ENCODE results near the gene BTBD7.

DNA sequence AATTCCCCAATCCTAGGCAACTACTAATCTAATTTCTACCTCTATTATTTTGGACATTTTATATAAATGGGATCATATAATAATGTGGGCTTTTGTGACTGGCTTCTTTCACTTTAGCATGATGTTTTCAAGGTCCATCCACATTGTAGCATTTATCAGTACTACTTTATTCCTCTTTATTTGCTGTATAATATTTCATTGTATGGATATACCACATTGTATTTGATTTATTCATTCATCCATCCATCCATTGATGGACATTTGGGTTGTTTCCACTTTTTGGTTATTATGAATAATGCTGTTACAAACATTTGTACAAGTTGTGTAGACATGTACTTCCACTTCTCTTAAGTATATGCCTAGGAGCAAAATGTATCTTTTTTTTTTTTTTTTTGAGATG, 17.3 kb downstream of the BTBD7 start:
- TF ChIP-seq, protein P1, sequence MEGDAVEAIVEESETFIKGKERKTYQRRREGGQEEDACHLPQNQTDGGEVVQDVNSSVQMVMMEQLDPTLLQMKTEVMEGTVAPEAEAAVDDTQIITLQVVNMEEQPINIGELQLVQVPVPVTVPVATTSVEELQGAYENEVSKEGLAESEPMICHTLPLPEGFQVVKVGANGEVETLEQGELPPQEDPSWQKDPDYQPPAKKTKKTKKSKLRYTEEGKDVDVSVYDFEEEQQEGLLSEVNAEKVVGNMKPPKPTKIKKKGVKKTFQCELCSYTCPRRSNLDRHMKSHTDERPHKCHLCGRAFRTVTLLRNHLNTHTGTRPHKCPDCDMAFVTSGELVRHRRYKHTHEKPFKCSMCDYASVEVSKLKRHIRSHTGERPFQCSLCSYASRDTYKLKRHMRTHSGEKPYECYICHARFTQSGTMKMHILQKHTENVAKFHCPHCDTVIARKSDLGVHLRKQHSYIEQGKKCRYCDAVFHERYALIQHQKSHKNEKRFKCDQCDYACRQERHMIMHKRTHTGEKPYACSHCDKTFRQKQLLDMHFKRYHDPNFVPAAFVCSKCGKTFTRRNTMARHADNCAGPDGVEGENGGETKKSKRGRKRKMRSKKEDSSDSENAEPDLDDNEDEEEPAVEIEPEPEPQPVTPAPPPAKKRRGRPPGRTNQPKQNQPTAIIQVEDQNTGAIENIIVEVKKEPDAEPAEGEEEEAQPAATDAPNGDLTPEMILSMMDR (conservative IDR thresholded peaks at IDR 0.05; ENCODE audit: low read depth in 2 of 2): no peak
- TF ChIP-seq JUNB (IDR thresholded peaks at IDR 0.05; ENCODE audit: unreplicated experiment) (no peak), EZH2 (IDR thresholded peaks at IDR 0.05; ENCODE audit: low read depth, unreplicated experiment) (no peak), NANOG (IDR thresholded peaks at IDR 0.05; ENCODE audit: borderline replicate concordance) (no peak), EZH2phosphoT487 (IDR thresholded peaks at IDR 0.05; ENCODE audit: unreplicated experiment) (no peak), POLR2AphosphoS5 (IDR thresholded peaks at IDR 0.05; ENCODE audit: low read depth) (no peak)
- TF ChIP-seq, protein P2, sequence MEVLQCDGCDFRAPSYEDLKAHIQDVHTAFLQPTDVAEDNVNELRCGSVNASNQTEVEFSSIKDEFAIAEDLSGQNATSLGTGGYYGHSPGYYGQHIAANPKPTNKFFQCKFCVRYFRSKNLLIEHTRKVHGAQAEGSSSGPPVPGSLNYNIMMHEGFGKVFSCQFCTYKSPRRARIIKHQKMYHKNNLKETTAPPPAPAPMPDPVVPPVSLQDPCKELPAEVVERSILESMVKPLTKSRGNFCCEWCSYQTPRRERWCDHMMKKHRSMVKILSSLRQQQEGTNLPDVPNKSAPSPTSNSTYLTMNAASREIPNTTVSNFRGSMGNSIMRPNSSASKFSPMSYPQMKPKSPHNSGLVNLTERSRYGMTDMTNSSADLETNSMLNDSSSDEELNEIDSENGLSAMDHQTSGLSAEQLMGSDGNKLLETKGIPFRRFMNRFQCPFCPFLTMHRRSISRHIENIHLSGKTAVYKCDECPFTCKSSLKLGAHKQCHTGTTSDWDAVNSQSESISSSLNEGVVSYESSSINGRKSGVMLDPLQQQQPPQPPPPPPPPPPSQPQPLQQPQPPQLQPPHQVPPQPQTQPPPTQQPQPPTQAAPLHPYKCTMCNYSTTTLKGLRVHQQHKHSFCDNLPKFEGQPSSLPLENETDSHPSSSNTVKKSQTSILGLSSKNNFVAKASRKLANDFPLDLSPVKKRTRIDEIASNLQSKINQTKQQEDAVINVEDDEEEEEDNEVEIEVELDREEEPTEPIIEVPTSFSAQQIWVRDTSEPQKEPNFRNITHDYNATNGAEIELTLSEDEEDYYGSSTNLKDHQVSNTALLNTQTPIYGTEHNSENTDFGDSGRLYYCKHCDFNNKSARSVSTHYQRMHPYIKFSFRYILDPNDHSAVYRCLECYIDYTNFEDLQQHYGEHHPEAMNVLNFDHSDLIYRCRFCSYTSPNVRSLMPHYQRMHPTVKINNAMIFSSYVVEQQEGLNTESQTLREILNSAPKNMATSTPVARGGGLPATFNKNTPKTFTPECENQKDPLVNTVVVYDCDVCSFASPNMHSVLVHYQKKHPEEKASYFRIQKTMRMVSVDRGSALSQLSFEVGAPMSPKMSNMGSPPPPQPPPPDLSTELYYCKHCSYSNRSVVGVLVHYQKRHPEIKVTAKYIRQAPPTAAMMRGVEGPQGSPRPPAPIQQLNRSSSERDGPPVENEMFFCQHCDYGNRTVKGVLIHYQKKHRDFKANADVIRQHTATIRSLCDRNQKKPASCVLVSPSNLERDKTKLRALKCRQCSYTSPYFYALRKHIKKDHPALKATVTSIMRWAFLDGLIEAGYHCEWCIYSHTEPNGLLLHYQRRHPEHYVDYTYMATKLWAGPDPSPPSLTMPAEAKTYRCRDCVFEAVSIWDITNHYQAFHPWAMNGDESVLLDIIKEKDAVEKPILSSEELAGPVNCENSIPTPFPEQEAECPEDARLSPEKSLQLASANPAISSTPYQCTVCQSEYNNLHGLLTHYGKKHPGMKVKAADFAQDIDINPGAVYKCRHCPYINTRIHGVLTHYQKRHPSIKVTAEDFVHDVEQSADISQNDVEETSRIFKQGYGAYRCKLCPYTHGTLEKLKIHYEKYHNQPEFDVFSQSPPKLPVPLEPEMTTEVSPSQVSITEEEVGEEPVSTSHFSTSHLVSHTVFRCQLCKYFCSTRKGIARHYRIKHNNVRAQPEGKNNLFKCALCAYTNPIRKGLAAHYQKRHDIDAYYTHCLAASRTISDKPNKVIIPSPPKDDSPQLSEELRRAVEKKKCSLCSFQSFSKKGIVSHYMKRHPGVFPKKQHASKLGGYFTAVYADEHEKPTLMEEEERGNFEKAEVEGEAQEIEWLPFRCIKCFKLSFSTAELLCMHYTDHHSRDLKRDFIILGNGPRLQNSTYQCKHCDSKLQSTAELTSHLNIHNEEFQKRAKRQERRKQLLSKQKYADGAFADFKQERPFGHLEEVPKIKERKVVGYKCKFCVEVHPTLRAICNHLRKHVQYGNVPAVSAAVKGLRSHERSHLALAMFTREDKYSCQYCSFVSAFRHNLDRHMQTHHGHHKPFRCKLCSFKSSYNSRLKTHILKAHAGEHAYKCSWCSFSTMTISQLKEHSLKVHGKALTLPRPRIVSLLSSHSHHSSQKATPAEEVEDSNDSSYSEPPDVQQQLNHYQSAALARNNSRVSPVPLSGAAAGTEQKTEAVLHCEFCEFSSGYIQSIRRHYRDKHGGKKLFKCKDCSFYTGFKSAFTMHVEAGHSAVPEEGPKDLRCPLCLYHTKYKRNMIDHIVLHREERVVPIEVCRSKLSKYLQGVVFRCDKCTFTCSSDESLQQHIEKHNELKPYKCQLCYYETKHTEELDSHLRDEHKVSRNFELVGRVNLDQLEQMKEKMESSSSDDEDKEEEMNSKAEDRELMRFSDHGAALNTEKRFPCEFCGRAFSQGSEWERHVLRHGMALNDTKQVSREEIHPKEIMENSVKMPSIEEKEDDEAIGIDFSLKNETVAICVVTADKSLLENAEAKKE (CRISPR knock-in tag; IDR thresholded peaks at IDR 0.05): no peak

Measured in GM23338 (cell line).